BJ (cell line): ENCODE measurements around the gene SYCN. TPM values are rescaled to one million over a fixed set of nuclear protein-coding genes. Genes with fewer than 3 reads are reported as not detected.

ENCODE experiments used
- CTCF ChIA-PET: fragments of 350-600 bp; formaldehyde crosslinking; extraction: SDS; loops from one replicate; lab custom pipeline; 2021; ENCODE audit warnings: antibody characterized with exemption, inconsistent platforms; lab: Yijun Ruan, JAX
- POLR2A ChIA-PET: fragments of 300-600 bp; sonication (Branson Sonifier 250); formaldehyde crosslinking; extraction: SDS; loops from one replicate; lab custom pipeline; 2021; ENCODE audit warnings: antibody characterized with exemption; lab: Charles Lee
- DNase-seq: peaks from one replicate; pipeline ENCODE4 v3.0.0-alpha.2; 2011; ENCODE audit warnings: low read depth
- H3K27me3 ChIP-seq: 2 replicates; pipeline ENCODE4 v1.6.0; 2011; ENCODE audit warnings: low read length; ENCODE audit not compliant: control insufficient read depth, insufficient read depth
- H3K36me3 ChIP-seq: 2 replicates; pipeline ENCODE4 v1.5.1; 2011; ENCODE audit warnings: low read length; ENCODE audit not compliant: control insufficient read depth, insufficient read depth
- H3K4me3 ChIP-seq: 2 replicates; pipeline ENCODE4 v1.5.1; 2011; ENCODE audit warnings: low read depth, mild to moderate bottlenecking, control low read depth, low read length
- CTCF ChIP-seq: IDR thresholded peaks from 2 replicates; pipeline ENCODE4 v1.5.1; 2011; ENCODE audit warnings: low read depth, mild to moderate bottlenecking, control low read depth, inconsistent platforms, low read length, moderate library complexity; ENCODE audit not compliant: insufficient read depth
- polyA plus RNA-seq: library from polyadenylated mRNA; depleted of rRNA; stranded (reverse); fragments of >200 nt; gene quantifications from 2 replicates; pipeline ENCODE4 v1.2.3, GENCODE V29; 2011

Gene SYCN
- polyA plus RNA-seq, 1 experiment: not detected

GRCh38 chr19:39171479-39172465 is 32.3 kb downstream of the SYCN start:
- DNase-seq: no peak
- no peak for TF ChIP-seq CTCF
- ChIA-PET POLR2A (no interaction called here), CTCF (no interaction called here)
- Histone ChIP-seq H3K27me3 (no peaks in the 10 kb centered on the region), H3K36me3 (peaks cover 14% of the 10 kb centered on the region), H3K4me3 (no peak overlapping the region)

GRCh38 chr19:39170386-39171231 is 33.5 kb downstream of the SYCN start:
- DNase-seq: no peak
- TF ChIP-seq CTCF: no peak
- CTCF ChIA-PET: no interaction called here
- Histone ChIP-seq H3K27me3 (no peaks in the 10 kb centered on the region), H3K4me3 (no peak overlapping the region), H3K36me3 (peaks cover 8% of the 10 kb centered on the region)
- POLR2A ChIA-PET: no interaction called here

- no peak for TF ChIP-seq CTCF
- DNase-seq: no peak
- CTCF ChIA-PET: no interaction called here
Observed at GRCh38 chr19:39169143-39169810, 34.8 kb downstream of the SYCN start.

GRCh38 chr19:39168258-39169142 is 35.6 kb downstream of the SYCN start:
- ChIA-PET CTCF (no interaction called here), POLR2A (no interaction called here)

More at GRCh38 chr19:39169143-39169810, 34.8 kb downstream of the SYCN start:
- Histone ChIP-seq H3K36me3 (peaks cover 3% of the 10 kb centered on the region), H3K27me3 (no peaks in the 10 kb centered on the region), H3K4me3 (no peak overlapping the region)
- POLR2A ChIA-PET: no interaction called here

More at GRCh38 chr19:39168258-39169142, 35.6 kb downstream of the SYCN start:
- no peak for DNase-seq
- Histone ChIP-seq H3K27me3 (no peaks in the 10 kb centered on the region), H3K4me3 (no peak overlapping the region), H3K36me3 (peaks cover 3% of the 10 kb centered on the region)
- TF ChIP-seq CTCF: no peak
